Cardiac muscle cell (in vitro differentiated cells and primary cell): Measurements from ENCODE around the gene HSPB7. TPM values are rescaled to one million over a fixed set of nuclear protein-coding genes. Genes with fewer than 3 reads are reported as not detected.

Experiments used
- DNase-seq, 2 donors: peaks; one replicate each; pipeline versions ENCODE4 v3.0.0 to v3.0.0-alpha.2; 2010 to 2017; ENCODE audit warnings: low read depth in 1 of 2, low spot score in 1 of 2
- H3K27ac ChIP-seq: fragments of 200-600 bp; sonication (generic); 2 replicates; pipeline ENCODE4 v1.5.1; 2016
- H3K27me3 ChIP-seq: fragments of 200-600 bp; sonication (generic); 2 replicates; pipeline ENCODE4 v1.6.0; 2016; ENCODE audit warnings: control low read depth
- H3K36me3 ChIP-seq: fragments of 200-600 bp; sonication (generic); 2 replicates; pipeline ENCODE4 v1.5.1; 2016; ENCODE audit warnings: control low read depth
- H3K4me1 ChIP-seq: fragments of 200-600 bp; sonication (generic); 2 replicates; pipeline ENCODE4 v1.8.1; 2017; ENCODE audit warnings: low read depth, mild to moderate bottlenecking, mixed run types
- H3K4me3 ChIP-seq: fragments of 200-600 bp; sonication (generic); 2 replicates; pipeline ENCODE4 v1.5.1; 2016; ENCODE audit warnings: mild to moderate bottlenecking
- H3K9me3 ChIP-seq: fragments of 200-600 bp; sonication (generic); 2 replicates; pipeline ENCODE4 v1.5.1; 2017; ENCODE audit warnings: low read depth, mild to moderate bottlenecking, control low read depth
- CTCF ChIP-seq: IDR thresholded peaks from 2 replicates; pipeline ENCODE4 v1.5.1; 2012; ENCODE audit warnings: low read depth, mild to moderate bottlenecking, low read length
- polyA plus RNA-seq: library from polyadenylated mRNA; unstranded; fragments of >200 nt; fragmentation: Nextera tagmentation; extraction: Ambion mirVana; gene quantifications from 2 replicates; pipeline ENCODE4 v1.2.1, GENCODE V29; 2016
- total RNA-seq: library from RNA; depleted of rRNA; stranded (reverse); fragments of >200 nt; gene quantifications from 2 replicates; pipeline ENCODE4 v1.2.3, GENCODE V29; 2016

The HSPB7 gene
- total and polyA plus RNA-seq, 2 experiments from 2014 or later, result 509 to 2,165 TPM

DNA sequence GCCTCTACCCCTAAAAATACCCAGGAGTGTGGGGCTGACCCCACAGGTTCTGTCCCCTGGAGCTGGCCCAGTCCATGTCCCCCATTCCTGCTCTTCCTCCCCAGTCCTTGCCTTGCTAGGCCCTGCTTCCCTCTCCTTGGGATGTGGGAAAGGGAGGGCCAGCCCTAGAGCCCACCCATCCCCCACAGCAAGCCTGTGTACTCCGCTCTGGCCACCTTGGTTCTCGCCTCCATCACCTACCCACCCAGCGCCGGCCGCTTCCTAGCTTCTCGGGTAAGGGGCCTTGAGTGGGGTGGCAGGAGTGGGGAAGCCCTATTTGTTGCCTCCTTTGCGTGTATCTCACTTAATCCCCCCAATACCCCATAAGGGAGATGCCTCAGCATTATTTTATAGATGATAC is 32.5 kb upstream of the HSPB7 start:
- no peak for DNase-seq
- Histone ChIP-seq H3K27me3 (no peaks in the 10 kb centered on the region), H3K4me3 (no peak overlapping the region), H3K9me3 (no peaks in the 10 kb centered on the region), H3K4me1 (peaks cover 9% of the 10 kb centered on the region), H3K36me3 (no peaks in the 10 kb centered on the region), H3K27ac (no peak overlapping the region)
- TF ChIP-seq CTCF, result no peak

- no peaks in the 10 kb centered on the region for H3K27me3 ChIP-seq
- H3K9me3 ChIP-seq, result no peaks in the 10 kb centered on the region
- H3K36me3 ChIP-seq, result no peaks in the 10 kb centered on the region
- peak; percentile 64 to 98 for DNase-seq
- peak overlapping the region; percentile 82 for H3K27ac ChIP-seq
- peak overlapping the region; percentile 27 for H3K4me3 ChIP-seq
- TF ChIP-seq CTCF, result peak; percentile 12
- peaks cover 9% of the 10 kb centered on the region for H3K4me1 ChIP-seq
Observed at GRCh38 chr1:16048573-16049189, 30.8 kb upstream of the HSPB7 start.

DNA sequence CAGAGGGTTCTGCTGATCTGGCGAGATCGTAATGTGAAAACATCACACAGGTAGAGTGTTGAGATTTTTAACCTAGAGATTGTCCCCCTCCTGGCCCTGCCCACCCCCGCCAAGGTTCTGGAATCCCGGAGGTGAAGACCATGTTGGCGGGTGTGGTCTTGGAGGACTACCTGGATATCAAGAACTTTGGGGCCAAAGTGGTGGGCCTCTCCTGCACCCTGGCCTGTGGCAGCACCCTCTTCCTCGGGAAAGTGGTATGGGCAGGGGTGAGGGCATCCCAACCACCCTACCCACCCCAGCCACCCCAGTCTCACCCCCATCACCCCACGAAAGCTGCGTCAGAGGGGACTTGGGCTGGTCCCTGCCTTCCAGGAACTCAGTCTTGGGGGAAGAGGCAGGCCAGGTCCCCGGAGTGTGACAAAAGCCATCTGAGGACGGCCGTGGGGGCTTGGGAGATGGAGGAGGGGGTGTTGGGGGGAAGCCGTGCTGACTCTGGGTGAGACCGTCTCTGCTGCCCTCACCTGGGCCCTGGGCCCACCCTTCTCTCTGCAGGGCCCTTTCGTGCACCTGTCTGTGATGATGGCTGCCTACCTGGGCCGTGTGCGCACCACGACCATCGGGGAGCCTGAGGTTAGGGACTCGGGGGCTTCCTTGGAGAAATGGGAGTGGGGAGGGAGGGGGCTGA is 30.1 kb upstream of the HSPB7 start:
- Histone ChIP-seq H3K4me1 (peaks cover 9% of the 10 kb centered on the region), H3K27me3 (no peaks in the 10 kb centered on the region), H3K4me3 (no peak overlapping the region), H3K36me3 (no peaks in the 10 kb centered on the region), H3K9me3 (no peaks in the 10 kb centered on the region), H3K27ac (no peak overlapping the region)
- DNase-seq, result no peak
- TF ChIP-seq CTCF, result no peak

DNA sequence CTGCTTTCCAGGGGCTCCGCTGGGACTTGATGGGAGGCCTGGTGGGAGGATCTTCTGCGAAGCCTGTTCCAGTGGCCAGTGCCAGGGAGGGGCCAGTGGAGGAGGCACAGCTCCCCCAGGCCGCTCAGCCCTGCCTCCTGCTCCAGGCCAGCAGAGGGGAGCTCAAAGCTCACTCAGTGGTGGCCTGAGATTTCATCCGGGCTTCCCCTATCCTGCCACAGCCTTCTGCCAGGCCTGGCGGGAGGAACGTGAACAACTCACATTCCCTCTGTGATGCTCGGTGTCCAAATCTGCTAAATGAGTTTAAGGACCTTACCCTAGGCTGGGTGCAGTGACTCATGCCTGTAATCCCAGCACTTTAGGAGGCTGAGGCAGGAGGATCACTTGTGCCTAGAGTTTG is 29.0 kb upstream of the HSPB7 start:
- no peaks in the 10 kb centered on the region for H3K27me3 ChIP-seq
- H3K9me3 ChIP-seq, result no peaks in the 10 kb centered on the region
- peak in 1 of 2 donors; percentile 25 for DNase-seq
- H3K27ac ChIP-seq, result no peak overlapping the region
- no peak for TF ChIP-seq CTCF
- peaks cover 9% of the 10 kb centered on the region for H3K4me1 ChIP-seq
- no peaks in the 10 kb centered on the region for H3K36me3 ChIP-seq
- H3K4me3 ChIP-seq, result no peak overlapping the region

DNA sequence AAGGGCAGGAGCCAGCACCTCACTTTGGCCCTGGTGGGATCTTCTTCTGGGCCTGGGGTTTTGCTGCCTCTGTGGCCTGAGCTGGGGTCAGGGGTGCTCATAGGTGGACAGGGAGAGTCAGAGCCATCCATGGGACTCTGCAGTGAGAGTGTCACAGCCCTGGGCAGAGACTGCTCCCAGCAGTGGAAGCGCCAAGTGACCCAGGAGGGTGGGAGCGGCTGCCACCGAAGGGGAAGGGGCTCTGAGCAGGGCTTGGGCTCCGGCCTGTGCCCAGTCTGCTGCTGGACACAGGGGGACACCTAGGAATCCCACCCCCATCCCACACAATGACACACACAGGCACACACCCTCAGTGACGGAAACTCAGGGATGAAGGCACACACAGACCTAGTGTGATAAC is 26.1 kb upstream of the HSPB7 start:
- no peak overlapping the region for H3K4me3 ChIP-seq
- no peak for DNase-seq
- no peak overlapping the region for H3K27ac ChIP-seq
- no peaks in the 10 kb centered on the region for H3K9me3 ChIP-seq
- no peaks in the 10 kb centered on the region for H3K27me3 ChIP-seq
- TF ChIP-seq CTCF, result no peak
- no peaks in the 10 kb centered on the region for H3K36me3 ChIP-seq
- no peaks in the 10 kb centered on the region for H3K4me1 ChIP-seq
